ENCODE results near the gene NPR3. TPM values are rescaled to one million over a fixed set of nuclear protein-coding genes. Genes with fewer than 3 reads are reported as not detected.

NPR3 gene
- total and polyA plus RNA-seq, 7 donors: 0.23 to 17.6 (median 5.0) TPM

GRCh38 chr5:32808783-32809182 is 97.7 kb downstream of the NPR3 start:
- Histone ChIP-seq H3K36me3 (no peaks in the 10 kb centered on the region), H3K27ac (no peak overlapping the region), H3K4me1 (peaks cover 0 to 9% (median 4%) of the 10 kb centered on the region in 4 donors), H3K27me3 (no peaks in the 10 kb centered on the region), H3K4me3 (no peak overlapping the region), H3K9me3 (no peaks in the 10 kb centered on the region)
- no peak for DNase-seq
- intact Hi-C loops (cut with DNase I): no loop called here
- TF ChIP-seq CTCF (IDR thresholded peaks at IDR 0.05) (no peak), POLR2AphosphoS5 (IDR thresholded peaks at IDR 0.05) (no peak), EP300 (IDR thresholded peaks at IDR 0.05) (no peak), POLR2A (IDR thresholded peaks at IDR 0.05) (no peak)
- 61 to 67% methylated on average over 1 of the region's 1 CpG for WGBS, 2 donors

GRCh38 chr5:32810804-32811203 is 99.7 kb downstream of the NPR3 start:
- no peak for DNase-seq
- Histone ChIP-seq H3K27ac (no peak overlapping the region), H3K9me3 (no peaks in the 10 kb centered on the region), H3K4me1 (peaks cover 0 to 9% (median 4%) of the 10 kb centered on the region in 4 donors), H3K27me3 (no peaks in the 10 kb centered on the region), H3K4me3 (no peak overlapping the region), H3K36me3 (no peaks in the 10 kb centered on the region)
- intact Hi-C loops (cut with DNase I): no loop called here
- WGBS, 2 donors: 64 to 71% methylated on average over 2 of the region's 2 CpGs
- TF ChIP-seq POLR2AphosphoS5 (IDR thresholded peaks at IDR 0.05) (no peak), POLR2A (IDR thresholded peaks at IDR 0.05) (no peak), EP300 (IDR thresholded peaks at IDR 0.05) (no peak), CTCF (IDR thresholded peaks at IDR 0.05) (no peak)

- Histone ChIP-seq H3K4me3 (no peak overlapping the region), H3K27me3 (no peaks in the 10 kb centered on the region), H3K36me3 (no peaks in the 10 kb centered on the region), H3K9me3 (no peaks in the 10 kb centered on the region), H3K27ac (no peak overlapping the region), H3K4me1 (peaks cover 0 to 9% (median 4%) of the 10 kb centered on the region in 4 donors)
- intact Hi-C loops (cut with DNase I): no loop called here
- TF ChIP-seq EP300 (IDR thresholded peaks at IDR 0.05) (no peak), CTCF (IDR thresholded peaks at IDR 0.05) (no peak), POLR2A (IDR thresholded peaks at IDR 0.05) (no peak), POLR2AphosphoS5 (IDR thresholded peaks at IDR 0.05) (no peak)
- 88 to 90% methylated on average over 5 of the region's 5 CpGs for WGBS, 2 donors
- no peak for DNase-seq
Observed at GRCh38 chr5:32812399-32812798, 101.3 kb downstream of the NPR3 start.

- peaks cover 0 to 9% (median 4%) of the 10 kb centered on the region in 4 donors for H3K4me1 ChIP-seq
- H3K4me3 ChIP-seq: no peak overlapping the region
- no peaks in the 10 kb centered on the region for H3K27me3 ChIP-seq
- no peak for TF ChIP-seq CTCF (IDR thresholded peaks at IDR 0.05)
- TF ChIP-seq POLR2AphosphoS5 (IDR thresholded peaks at IDR 0.05): no peak
- TF ChIP-seq POLR2A (IDR thresholded peaks at IDR 0.05): no peak
- no peak for TF ChIP-seq EP300 (IDR thresholded peaks at IDR 0.05)
- DNase-seq: no peak
- no peaks in the 10 kb centered on the region for H3K36me3 ChIP-seq
- no peaks in the 10 kb centered on the region for H3K9me3 ChIP-seq
- no peak overlapping the region for H3K27ac ChIP-seq
- intact Hi-C loops (cut with DNase I): no loop called here
Observed at GRCh38 chr5:32814141-32814540, 103.0 kb downstream of the NPR3 start.

- peaks cover 0 to 9% (median 4%) of the 10 kb centered on the region in 4 donors for H3K4me1 ChIP-seq
- H3K27me3 ChIP-seq: no peaks in the 10 kb centered on the region
- no peaks in the 10 kb centered on the region for H3K9me3 ChIP-seq
- DNase-seq: no peak
- TF ChIP-seq POLR2A (IDR thresholded peaks at IDR 0.05): no peak
- TF ChIP-seq EP300 (IDR thresholded peaks at IDR 0.05): no peak
- H3K27ac ChIP-seq: no peak overlapping the region
- intact Hi-C loops (cut with DNase I): no loop called here
- H3K4me3 ChIP-seq: no peak overlapping the region
- H3K36me3 ChIP-seq: no peaks in the 10 kb centered on the region
Observed at GRCh38 chr5:32814620-32815019, 103.5 kb downstream of the NPR3 start.

All from sigmoid colon (tissue), 7 donors.